GM12872 (cell line): ENCODE results near the gene CZIB.

Experiments used
- TF ChIP-seq, protein P1 (sequence below): IDR thresholded peaks from 3 replicates; pipeline ENCODE4 v1.5.1; 2011; ENCODE audit warnings: low read depth, mild to moderate bottlenecking, low read length, moderate library complexity; ENCODE audit not compliant: insufficient read depth

Gene CZIB

GRCh38 chr1:53206735-53207379, 13.6 kb downstream of the CZIB start:
- TF ChIP-seq, protein P1, sequence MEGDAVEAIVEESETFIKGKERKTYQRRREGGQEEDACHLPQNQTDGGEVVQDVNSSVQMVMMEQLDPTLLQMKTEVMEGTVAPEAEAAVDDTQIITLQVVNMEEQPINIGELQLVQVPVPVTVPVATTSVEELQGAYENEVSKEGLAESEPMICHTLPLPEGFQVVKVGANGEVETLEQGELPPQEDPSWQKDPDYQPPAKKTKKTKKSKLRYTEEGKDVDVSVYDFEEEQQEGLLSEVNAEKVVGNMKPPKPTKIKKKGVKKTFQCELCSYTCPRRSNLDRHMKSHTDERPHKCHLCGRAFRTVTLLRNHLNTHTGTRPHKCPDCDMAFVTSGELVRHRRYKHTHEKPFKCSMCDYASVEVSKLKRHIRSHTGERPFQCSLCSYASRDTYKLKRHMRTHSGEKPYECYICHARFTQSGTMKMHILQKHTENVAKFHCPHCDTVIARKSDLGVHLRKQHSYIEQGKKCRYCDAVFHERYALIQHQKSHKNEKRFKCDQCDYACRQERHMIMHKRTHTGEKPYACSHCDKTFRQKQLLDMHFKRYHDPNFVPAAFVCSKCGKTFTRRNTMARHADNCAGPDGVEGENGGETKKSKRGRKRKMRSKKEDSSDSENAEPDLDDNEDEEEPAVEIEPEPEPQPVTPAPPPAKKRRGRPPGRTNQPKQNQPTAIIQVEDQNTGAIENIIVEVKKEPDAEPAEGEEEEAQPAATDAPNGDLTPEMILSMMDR: no peak

DNA sequence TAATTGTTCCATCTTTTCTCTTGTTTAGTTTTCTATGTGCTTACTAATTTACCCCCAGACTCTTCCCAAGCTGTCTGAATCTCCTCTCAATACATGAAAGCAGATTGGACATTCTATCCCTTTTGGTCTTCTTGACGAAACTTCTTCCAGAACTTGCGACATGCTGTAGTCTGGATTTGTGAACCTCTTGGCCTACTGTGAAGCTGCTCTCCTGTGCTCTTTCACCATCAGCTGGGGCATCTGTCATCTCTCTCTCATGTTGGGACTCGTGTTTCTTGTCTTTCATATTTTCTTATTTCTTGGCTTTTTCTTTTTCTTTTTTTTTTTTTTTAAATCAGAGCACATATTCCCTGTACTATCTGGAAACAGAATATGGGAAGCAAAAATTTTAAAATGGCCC, 17.0 kb downstream of the CZIB start:
- TF ChIP-seq, protein P1: no peak

DNA sequence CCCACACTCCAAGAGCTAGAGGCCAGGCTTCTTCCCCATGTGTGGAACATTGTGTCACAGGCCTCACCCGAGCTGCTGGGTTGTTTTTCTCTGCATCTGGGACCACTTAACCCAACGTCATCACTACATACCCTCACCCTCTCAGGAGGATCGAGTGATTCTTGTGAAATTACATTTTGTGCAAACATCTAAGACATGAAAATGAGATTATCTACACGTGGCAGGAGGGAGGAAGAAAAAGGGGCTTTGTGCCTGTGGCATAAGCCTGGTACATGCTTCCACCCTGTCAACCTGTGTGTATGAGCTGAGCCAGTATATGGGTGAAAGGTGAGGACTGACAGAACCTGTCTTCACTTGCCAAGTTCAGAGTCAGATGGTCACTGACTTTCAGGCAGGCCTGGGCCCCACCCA, 22.2 kb downstream of the CZIB start:
- TF ChIP-seq, protein P1: no peak

- TF ChIP-seq, protein P1: no peak
Measured at GRCh38 chr1:53197291-53198200, 22.9 kb downstream of the CZIB start.

DNA sequence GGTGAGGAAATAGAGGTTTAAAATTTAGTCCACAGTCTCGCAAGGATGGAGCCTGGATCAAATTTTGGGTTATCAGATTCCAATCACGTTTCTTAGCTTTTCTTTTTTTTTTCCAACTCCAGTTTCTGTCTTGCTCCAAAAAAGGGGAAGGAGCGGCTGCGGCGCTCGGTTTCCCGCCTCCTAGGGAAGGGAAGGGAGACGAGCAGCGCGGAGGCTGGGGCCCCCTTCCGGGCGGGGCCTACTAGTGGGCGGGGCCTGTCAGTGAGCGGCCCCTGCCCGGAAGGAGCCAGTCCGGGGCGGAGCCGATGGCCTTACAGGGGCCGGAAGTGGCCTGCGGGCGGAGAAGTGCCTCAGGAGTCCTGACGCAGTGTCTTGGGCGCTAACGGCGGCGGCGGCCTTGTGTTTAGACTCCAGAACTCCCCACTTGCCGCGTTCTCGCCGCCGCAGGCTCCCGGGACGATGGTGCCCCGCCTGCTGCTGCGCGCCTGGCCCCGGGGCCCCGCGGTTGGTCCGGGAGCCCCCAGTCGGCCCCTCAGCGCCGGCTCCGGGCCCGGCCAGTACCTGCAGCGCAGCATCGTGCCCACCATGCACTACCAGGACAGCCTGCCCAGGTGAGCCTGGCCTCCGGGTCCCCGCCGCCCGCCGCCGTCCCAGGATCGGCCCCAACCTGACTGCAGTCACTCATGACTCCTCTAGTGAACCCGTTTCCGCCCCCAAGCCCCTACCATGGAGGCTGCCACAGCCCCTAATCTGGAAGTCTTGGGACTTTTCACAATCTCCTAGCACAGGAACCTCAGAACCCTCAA, 23.7 kb downstream of the CZIB start, which contains the start of gene CPT2:
Gene CPT2, plus strand, starts transcription at position 340 of the 806 bp plus-strand sequence. Its CDS starts 120 bp downstream, at position 460.
- TF ChIP-seq, protein P1: no peak

- TF ChIP-seq, protein P1: no peak
Measured at GRCh38 chr1:53196017-53196484, 24.4 kb downstream of the CZIB start.
